Astrocyte (in vitro differentiated cells and primary cell): ENCODE data around the gene SMIM24. TPM values are rescaled to one million over a fixed set of nuclear protein-coding genes. Genes with fewer than 3 reads are reported as not detected.
A peak's percentile ranks its signal among the peaks of the same experiment; 100 is the strongest.

ENCODE experiments used
- DNase-seq: peaks from one replicate; pipeline ENCODE4 v3.0.0-alpha.2; 2010; ENCODE audit warnings: low read depth
- FAIRE-seq: peaks from 2 replicates; lab custom pipeline; 2011; peaks lifted over from hg19 to GRCh38; lab: Jason Lieb, UNC
- H2AFZ ChIP-seq: 2 replicates; pipeline ENCODE4 v1.6.0; 2012; ENCODE audit warnings: low read depth, low read length, inconsistent platforms
- H3K27ac ChIP-seq: 2 replicates; pipeline ENCODE4 v1.5.1; 2011; ENCODE audit warnings: low read depth, low read length, inconsistent platforms
- H3K27me3 ChIP-seq: 2 replicates; pipeline ENCODE4 v1.6.0; 2011; ENCODE audit warnings: low read length, inconsistent platforms; ENCODE audit not compliant: insufficient read depth
- H3K36me3 ChIP-seq: 2 replicates; pipeline ENCODE4 v1.5.1; 2011; ENCODE audit warnings: low read length, inconsistent platforms; ENCODE audit not compliant: insufficient read depth
- H3K4me1 ChIP-seq: 2 replicates; pipeline ENCODE4 v1.5.1; 2011; ENCODE audit warnings: low read length, inconsistent platforms; ENCODE audit not compliant: insufficient read depth
- H3K4me2 ChIP-seq: 2 replicates; pipeline ENCODE4 v1.6.0; 2012; ENCODE audit warnings: low read length, inconsistent platforms
- H3K4me3 ChIP-seq: 2 replicates; pipeline ENCODE4 v1.5.1; 2011; ENCODE audit warnings: low read depth, mild to moderate bottlenecking, low read length, inconsistent platforms; ENCODE audit not compliant: insufficient read depth
- H3K79me2 ChIP-seq: 2 replicates; pipeline ENCODE4 v1.6.0; 2012; ENCODE audit warnings: mild to moderate bottlenecking, low read length, inconsistent platforms; ENCODE audit not compliant: insufficient read depth
- H3K9ac ChIP-seq: 2 replicates; pipeline ENCODE4 v1.6.0; 2012; ENCODE audit warnings: mild to moderate bottlenecking, low read length, inconsistent platforms
- H3K9me3 ChIP-seq: 2 replicates; pipeline ENCODE4 v1.5.1; 2012; ENCODE audit warnings: low read depth, mild to moderate bottlenecking, low read length, inconsistent platforms; ENCODE audit not compliant: insufficient read depth
- H4K20me1 ChIP-seq: 2 replicates; pipeline ENCODE4 v1.6.0; 2012; ENCODE audit warnings: low read length, inconsistent platforms; ENCODE audit not compliant: insufficient read depth
- H3K27ac Mint-ChIP-seq: one replicate; pipeline ENCODE4 v1.8.0; 2021; ENCODE audit warnings: mild to moderate bottlenecking, mixed read lengths; ENCODE audit not compliant: unreplicated experiment
- H3K27me3 Mint-ChIP-seq: one replicate; pipeline ENCODE4 v1.8.0; 2021; ENCODE audit warnings: low read depth, mixed read lengths; ENCODE audit not compliant: unreplicated experiment
- H3K36me3 Mint-ChIP-seq: one replicate; pipeline ENCODE4 v1.8.0; 2021; ENCODE audit warnings: low read depth, mixed read lengths; ENCODE audit not compliant: unreplicated experiment
- H3K4me1 Mint-ChIP-seq: one replicate; pipeline ENCODE4 v1.8.0; 2021; ENCODE audit warnings: low read depth, mixed read lengths; ENCODE audit not compliant: unreplicated experiment
- H3K4me3 Mint-ChIP-seq: one replicate; pipeline ENCODE4 v1.8.0; 2021; ENCODE audit warnings: mild to moderate bottlenecking, moderate library complexity, mixed read lengths; ENCODE audit not compliant: unreplicated experiment
- H3K9me3 Mint-ChIP-seq: one replicate; pipeline ENCODE4 v1.8.0; 2021; ENCODE audit warnings: mild to moderate bottlenecking, mixed read lengths; ENCODE audit not compliant: unreplicated experiment
- EZH2 ChIP-seq: IDR thresholded peaks from 2 replicates; pipeline ENCODE4 v1.6.1; 2012; ENCODE audit warnings: mild to moderate bottlenecking, low read length, inconsistent platforms; ENCODE audit not compliant: insufficient read depth
- total RNA-seq: library from RNA; stranded (reverse); gene quantifications from 2 replicates; pipeline ENCODE4 v1.2.1, GENCODE V29; 2021
- TF ChIP-seq, protein P1 (sequence below): IDR thresholded peaks from 2 replicates; pipeline ENCODE4 v1.5.1; 2011; ENCODE audit warnings: low read depth, mild to moderate bottlenecking, inconsistent platforms, low read length, moderate library complexity; ENCODE audit not compliant: insufficient read depth

SMIM24 gene
- total RNA-seq, 1 donor from 2014 or later = not detected

GRCh38 chr19:3507371-3508120 lies 27.2 kb upstream of the SMIM24 start:
- DNase-seq (no peak), FAIRE-seq (no peak)
- Histone ChIP-seq H4K20me1 (peaks cover 52% of the 10 kb centered on the region), H3K9ac (peak overlapping the region; percentile 89), H3K36me3 (no peaks in the 10 kb centered on the region), H3K4me1 (peaks cover 36% of the 10 kb centered on the region), H3K79me2 (peaks cover 64% of the 10 kb centered on the region), H3K4me3 (peak overlapping the region; percentile 82), H3K4me2 (peak overlapping the region; percentile 100), H3K27ac (peak overlapping the region; percentile 62), H3K27me3 (no peaks in the 10 kb centered on the region), H3K9me3 (no peaks in the 10 kb centered on the region), H2AFZ (peak overlapping the region; percentile 9)
- no peaks in the 10 kb centered on the region for H3K27me3 Mint-ChIP-seq
- H3K27ac Mint-ChIP-seq = peak overlapping the region; percentile 93
- peaks cover 6% of the 10 kb centered on the region for H3K36me3 Mint-ChIP-seq
- no peaks in the 10 kb centered on the region for H3K9me3 Mint-ChIP-seq
- TF ChIP-seq EZH2 = no peak
- TF ChIP-seq, protein P1, sequence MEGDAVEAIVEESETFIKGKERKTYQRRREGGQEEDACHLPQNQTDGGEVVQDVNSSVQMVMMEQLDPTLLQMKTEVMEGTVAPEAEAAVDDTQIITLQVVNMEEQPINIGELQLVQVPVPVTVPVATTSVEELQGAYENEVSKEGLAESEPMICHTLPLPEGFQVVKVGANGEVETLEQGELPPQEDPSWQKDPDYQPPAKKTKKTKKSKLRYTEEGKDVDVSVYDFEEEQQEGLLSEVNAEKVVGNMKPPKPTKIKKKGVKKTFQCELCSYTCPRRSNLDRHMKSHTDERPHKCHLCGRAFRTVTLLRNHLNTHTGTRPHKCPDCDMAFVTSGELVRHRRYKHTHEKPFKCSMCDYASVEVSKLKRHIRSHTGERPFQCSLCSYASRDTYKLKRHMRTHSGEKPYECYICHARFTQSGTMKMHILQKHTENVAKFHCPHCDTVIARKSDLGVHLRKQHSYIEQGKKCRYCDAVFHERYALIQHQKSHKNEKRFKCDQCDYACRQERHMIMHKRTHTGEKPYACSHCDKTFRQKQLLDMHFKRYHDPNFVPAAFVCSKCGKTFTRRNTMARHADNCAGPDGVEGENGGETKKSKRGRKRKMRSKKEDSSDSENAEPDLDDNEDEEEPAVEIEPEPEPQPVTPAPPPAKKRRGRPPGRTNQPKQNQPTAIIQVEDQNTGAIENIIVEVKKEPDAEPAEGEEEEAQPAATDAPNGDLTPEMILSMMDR = no peak
- H3K4me1 Mint-ChIP-seq = peaks cover 24% of the 10 kb centered on the region
- H3K4me3 Mint-ChIP-seq = peak overlapping the region; percentile 94

DNA sequence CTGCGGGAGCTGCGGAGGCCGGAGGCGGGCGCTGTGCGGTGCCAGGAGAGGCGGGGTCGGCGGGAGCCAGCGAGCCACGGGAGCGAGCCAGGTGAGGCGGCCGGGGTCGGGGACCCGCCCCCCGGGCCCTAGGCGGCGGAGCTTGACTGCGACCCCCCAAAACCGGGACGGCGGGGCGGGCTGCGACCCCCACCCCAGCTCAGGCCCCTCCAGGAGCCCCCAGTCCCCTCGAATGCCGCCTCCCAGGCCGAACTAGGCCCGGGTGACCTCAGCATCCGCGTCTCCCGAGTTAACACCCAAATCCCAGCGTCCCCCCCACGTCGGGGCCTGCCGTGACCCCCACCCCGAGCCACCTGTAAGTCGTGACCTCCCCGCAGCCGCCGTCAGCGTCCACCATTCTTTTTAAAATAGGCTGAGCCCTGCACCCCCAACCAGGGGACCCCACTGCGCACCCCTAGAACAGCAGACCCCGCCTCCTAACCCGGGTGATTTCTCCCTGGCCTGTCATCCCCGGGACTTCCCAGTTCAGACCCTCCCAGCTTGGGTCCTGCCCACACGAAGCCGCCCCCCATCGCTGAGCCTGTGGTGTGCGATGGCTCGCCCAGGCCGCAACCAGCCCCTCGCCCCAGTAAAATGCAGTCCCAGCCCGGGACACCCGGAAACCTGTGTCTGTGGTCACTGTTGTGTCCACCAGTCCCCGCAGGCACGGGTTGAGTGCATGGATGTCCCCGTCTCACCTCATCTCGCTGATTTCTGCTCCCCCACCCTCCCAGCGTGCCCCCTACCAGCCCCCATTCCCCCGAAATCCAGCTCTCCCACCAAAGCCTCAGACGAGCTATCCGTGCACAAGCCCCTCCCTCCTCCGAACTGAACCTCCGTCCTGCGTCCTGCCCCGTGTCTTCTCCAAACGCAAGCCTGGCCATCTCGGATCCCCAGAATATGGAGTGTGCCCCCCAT lies 26.3 kb upstream of the SMIM24 start:
- Histone ChIP-seq H3K79me2 (peaks cover 55% of the 10 kb centered on the region), H3K27ac (peak overlapping the region; percentile 80), H2AFZ (peak overlapping the region; percentile 25), H3K36me3 (no peaks in the 10 kb centered on the region), H3K9ac (peak overlapping the region; percentile 89), H3K9me3 (no peaks in the 10 kb centered on the region), H3K4me1 (peaks cover 36% of the 10 kb centered on the region), H3K27me3 (no peaks in the 10 kb centered on the region), H3K4me3 (peak overlapping the region; percentile 82), H3K4me2 (peak overlapping the region; percentile 100), H4K20me1 (peaks cover 44% of the 10 kb centered on the region)
- peaks cover 24% of the 10 kb centered on the region for H3K4me1 Mint-ChIP-seq
- H3K27ac Mint-ChIP-seq = peak overlapping the region; percentile 93
- peak overlapping the region; percentile 94 for H3K4me3 Mint-ChIP-seq
- no peaks in the 10 kb centered on the region for H3K27me3 Mint-ChIP-seq
- DNase-seq = no peak
- H3K36me3 Mint-ChIP-seq = peaks cover 6% of the 10 kb centered on the region
- no peak for TF ChIP-seq EZH2
- TF ChIP-seq, protein P1 = no peak
- no peaks in the 10 kb centered on the region for H3K9me3 Mint-ChIP-seq
- no peak for FAIRE-seq
